ENCODE measurements around the gene EIF4G3.

GRCh38 chr1:21099869-21100131 lies 76.9 kb downstream of the EIF4G3 start:
- TF ChIP-seq FOXM1 (IDR thresholded peaks at IDR 0.05; ENCODE audit: low read depth, low read length) (no peak), BHLHE40 (IDR thresholded peaks at IDR 0.05; ENCODE audit: borderline replicate concordance in 1 of 2, low read depth in 2 of 2, low read length in 1 of 2) (no peak), CTCF (IDR thresholded peaks at IDR 0.05 in 2 of 3, conservative IDR thresholded peaks at IDR 0.05 in 1 of 3; ENCODE audit: control insufficient read depth in 2 of 3, extremely low read depth in 1 of 3, insufficient read depth in 1 of 3, low read depth in 3 of 3, low read length in 3 of 3) (no peak), POLR2A (IDR thresholded peaks at IDR 0.05; ENCODE audit: low read depth, low read length) (no peak), SUZ12 (IDR thresholded peaks at IDR 0.05; ENCODE audit: unreplicated experiment) (no peak)

All from GM12878 (cell line).